EL (cell line): ENCODE data around the gene WNT7A.
"Not testable (repeated sequence)": the region's sequence is repeated elsewhere in the genome, so short reads cannot be mapped to it uniquely, and the experiment has no call there.

Source experiments
- DNase-seq: peaks from one replicate; pipeline ENCODE4 v3.0.0-alpha.2; 2016

Gene WNT7A

GRCh38 chr3:13865106-13865505 lies 14.8 kb downstream of the WNT7A start:
- no peak for DNase-seq

GRCh38 chr3:13863965-13864595 lies 15.8 kb downstream of the WNT7A start:
- no peak for DNase-seq

GRCh38 chr3:13863382-13863952 lies 16.4 kb downstream of the WNT7A start:
- DNase-seq = no peak

GRCh38 chr3:13861461-13861860 lies 18.4 kb downstream of the WNT7A start:
- no peak for DNase-seq

GRCh38 chr3:13860001-13860400 lies 19.9 kb downstream of the WNT7A start:
- DNase-seq = no peak

- DNase-seq = no peak
Observed at GRCh38 chr3:13858768-13859520, 20.9 kb downstream of the WNT7A start.

GRCh38 chr3:13857702-13858380 lies 22.0 kb downstream of the WNT7A start:
- no peak for DNase-seq

GRCh38 chr3:13856628-13857027 lies 23.2 kb downstream of the WNT7A start:
- DNase-seq = not testable (repeated sequence)

GRCh38 chr3:13856006-13856405 lies 23.9 kb downstream of the WNT7A start:
- DNase-seq = no peak

GRCh38 chr3:13854492-13854891 lies 25.4 kb downstream of the WNT7A start:
- no peak for DNase-seq

- DNase-seq = no peak
Observed at GRCh38 chr3:13853978-13854296, 25.9 kb downstream of the WNT7A start.

GRCh38 chr3:13853256-13853977 lies 26.5 kb downstream of the WNT7A start:
- no peak for DNase-seq

GRCh38 chr3:13852638-13853009 lies 27.2 kb downstream of the WNT7A start:
- DNase-seq = peak; percentile 15

GRCh38 chr3:13851997-13852637 lies 27.8 kb downstream of the WNT7A start:
- DNase-seq = no peak

- DNase-seq = no peak
Observed at GRCh38 chr3:13851091-13851849, 28.6 kb downstream of the WNT7A start.

- DNase-seq = peak; percentile 82
Observed at GRCh38 chr3:13850161-13850945, 29.5 kb downstream of the WNT7A start.

- no peak for DNase-seq
Observed at GRCh38 chr3:13849018-13849417, 30.9 kb downstream of the WNT7A start.

GRCh38 chr3:13846716-13847570 lies 32.9 kb downstream of the WNT7A start:
- no peak for DNase-seq

GRCh38 chr3:13846238-13846637 lies 33.6 kb downstream of the WNT7A start:
- no peak for DNase-seq

- DNase-seq = no peak
Observed at GRCh38 chr3:13845806-13846205, 34.1 kb downstream of the WNT7A start.
